GM21447 (cell line): ENCODE measurements around the gene RASGEF1B.

Experiments
- ATAC-seq: cut with Tn5 transposase; IDR thresholded peaks from one replicate; pipeline ENCODE4 v1.9.1; 2021; ENCODE audit not compliant: unreplicated experiment

RASGEF1B gene

GRCh38 chr4:81471588-81472280 is at the start of gene RASGEF1B:
RASGEF1B (minus strand) TSS chr4:81471907; CDS start chr4:81459508, 12,399 bp downstream.
- ATAC-seq = peak; percentile 89

GRCh38 chr4:81519856-81520255 is 48.1 kb upstream of the RASGEF1B start:
- no peak for ATAC-seq

- ATAC-seq = no peak
These were observed 47.7 kb upstream of the RASGEF1B start for GRCh38 chr4:81519427-81519773.

GRCh38 chr4:81518762-81519426 is 47.2 kb upstream of the RASGEF1B start:
- ATAC-seq = no peak

GRCh38 chr4:81516241-81516640 is 44.5 kb upstream of the RASGEF1B start:
- no peak for ATAC-seq

GRCh38 chr4:81512757-81513501 is 41.2 kb upstream of the RASGEF1B start:
- no peak for ATAC-seq

GRCh38 chr4:81512001-81512756 is 40.5 kb upstream of the RASGEF1B start:
- ATAC-seq = no peak

GRCh38 chr4:81510643-81511178 is 39.0 kb upstream of the RASGEF1B start:
- no peak for ATAC-seq

- ATAC-seq = no peak
These were observed 38.1 kb upstream of the RASGEF1B start for GRCh38 chr4:81509822-81510221.

GRCh38 chr4:81509191-81509590 is 37.5 kb upstream of the RASGEF1B start:
- ATAC-seq = no peak

- no peak for ATAC-seq
These were observed 36.9 kb upstream of the RASGEF1B start for GRCh38 chr4:81508411-81509185.

GRCh38 chr4:81507530-81507929 is 35.8 kb upstream of the RASGEF1B start:
- no peak for ATAC-seq

- peak; percentile 66 for ATAC-seq
These were observed 35.0 kb upstream of the RASGEF1B start for GRCh38 chr4:81506731-81507130.

GRCh38 chr4:81505726-81506125 is 34.0 kb upstream of the RASGEF1B start:
- ATAC-seq = no peak

GRCh38 chr4:81505004-81505598 is 33.4 kb upstream of the RASGEF1B start:
- ATAC-seq = peak; percentile 66

GRCh38 chr4:81504112-81505003 is 32.7 kb upstream of the RASGEF1B start:
- no peak for ATAC-seq

GRCh38 chr4:81503586-81503985 is 31.9 kb upstream of the RASGEF1B start:
- no peak for ATAC-seq

- no peak for ATAC-seq
These were observed 30.9 kb upstream of the RASGEF1B start for GRCh38 chr4:81502564-81502963.

- no peak for ATAC-seq
These were observed 28.1 kb upstream of the RASGEF1B start for GRCh38 chr4:81499840-81500239.
